Type B pancreatic cell (in vitro differentiated cells): ENCODE measurements around the gene EIF3I. TPM values are rescaled to one million over a fixed set of nuclear protein-coding genes. Genes with fewer than 3 reads are reported as not detected.
A peak's percentile ranks its signal among the peaks of the same experiment; 100 is the strongest.

Experiments used
- DNase-seq: peaks from one replicate; pipeline ENCODE4 v3.0.0; 2021; ENCODE audit warnings: mixed read lengths; ENCODE audit not compliant: unreplicated experiment; ENCODE audit errors: extremely low spot score
- H3K27ac Mint-ChIP-seq: 2 replicates; pipeline ENCODE4 v1.8.0; 2021; ENCODE audit warnings: mild to moderate bottlenecking, mixed read lengths
- H3K27me3 Mint-ChIP-seq: 2 replicates; pipeline ENCODE4 v1.8.0; 2021; ENCODE audit warnings: mixed read lengths
- H3K36me3 Mint-ChIP-seq: 2 replicates; pipeline ENCODE4 v1.8.0; 2021; ENCODE audit warnings: mixed read lengths
- H3K4me1 Mint-ChIP-seq: one replicate; pipeline ENCODE4 v1.8.0; 2021; ENCODE audit warnings: mixed read lengths; ENCODE audit not compliant: unreplicated experiment
- H3K4me3 Mint-ChIP-seq: 2 replicates; pipeline ENCODE4 v1.8.0; 2021; ENCODE audit warnings: mild to moderate bottlenecking, mixed read lengths
- H3K9me3 Mint-ChIP-seq: 2 replicates; pipeline ENCODE4 v1.8.0; 2021; ENCODE audit warnings: mixed read lengths
- CTCF ChIP-seq: fragments of 200-600 bp; sonication (generic); conservative IDR thresholded peaks from 2 replicates; pipeline ENCODE4 v1.5.0; 2021; ENCODE audit warnings: antibody characterized with exemption, mild to moderate bottlenecking
- total RNA-seq: library from RNA; stranded (reverse); gene quantifications from 2 replicates; pipeline ENCODE4 v1.2.1, GENCODE V29; 2021; ENCODE audit warnings: low replicate concordance

The EIF3I gene
- total RNA-seq, 1 donor from 2014 or later, result 179 TPM

DNA sequence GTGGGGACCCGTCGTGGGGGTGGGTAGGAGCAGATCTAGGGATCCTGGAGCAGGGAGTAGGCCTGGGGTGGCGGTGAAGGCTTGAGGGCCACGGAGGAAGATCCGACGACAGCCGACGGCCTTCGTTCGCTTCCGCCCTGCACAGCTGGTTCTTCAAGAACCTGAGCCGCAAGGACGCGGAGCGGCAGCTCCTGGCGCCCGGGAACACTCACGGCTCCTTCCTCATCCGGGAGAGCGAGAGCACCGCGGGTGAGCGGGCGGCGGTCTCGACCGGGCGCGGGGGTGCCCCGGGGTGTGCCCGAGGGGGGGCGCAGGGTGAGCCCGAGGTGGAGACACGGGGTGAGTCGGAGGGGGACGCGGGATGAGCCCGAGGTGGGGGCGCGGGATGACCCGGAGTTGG is 53.2 kb downstream of the EIF3I start:
- Mint-ChIP-seq H3K27ac (no peak overlapping the region), H3K4me3 (no peak overlapping the region)
- no peak for TF ChIP-seq CTCF

DNA sequence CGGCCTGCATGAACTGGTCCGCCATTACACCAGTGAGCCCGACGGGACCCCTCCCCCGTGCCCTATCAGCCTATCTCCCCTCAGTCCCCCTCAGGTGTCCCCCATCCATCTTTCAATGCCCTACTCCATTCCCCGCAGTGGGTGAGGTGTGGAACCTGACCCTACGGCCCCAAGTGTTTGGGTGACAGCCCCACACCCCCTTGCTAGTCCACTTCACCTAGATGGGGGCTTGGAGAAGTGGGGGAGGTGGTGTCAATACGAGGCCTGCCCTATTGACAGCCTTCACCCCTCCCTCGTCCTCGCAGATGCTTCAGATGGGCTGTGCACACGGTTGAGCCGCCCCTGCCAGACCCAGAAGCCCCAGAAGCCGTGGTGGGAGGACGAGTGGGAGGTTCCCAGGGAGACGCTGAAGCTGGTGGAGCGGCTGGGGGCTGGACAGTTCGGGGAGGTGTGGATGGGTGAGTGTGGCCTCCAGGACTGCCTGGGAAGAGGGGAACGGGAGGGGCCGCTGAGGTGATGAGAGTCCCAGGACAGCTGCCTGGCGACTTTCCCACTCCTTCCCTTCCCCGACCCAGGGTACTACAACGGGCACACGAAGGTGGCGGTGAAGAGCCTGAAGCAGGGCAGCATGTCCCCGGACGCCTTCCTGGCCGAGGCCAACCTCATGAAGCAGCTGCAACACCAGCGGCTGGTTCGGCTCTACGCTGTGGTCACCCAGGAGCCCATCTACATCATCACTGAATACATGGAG is 54.0 kb downstream of the EIF3I start:
- H3K27ac Mint-ChIP-seq, result no peak overlapping the region
- H3K36me3 Mint-ChIP-seq, result no peaks in the 10 kb centered on the region

More for the DNA sequence above, 53.2 kb downstream of the EIF3I start:
- H3K27me3 Mint-ChIP-seq, result peaks cover 13% of the 10 kb centered on the region
- H3K36me3 Mint-ChIP-seq, result no peaks in the 10 kb centered on the region
- DNase-seq, result peak; percentile 70
- peaks cover 19% of the 10 kb centered on the region for H3K4me1 Mint-ChIP-seq
- no peaks in the 10 kb centered on the region for H3K9me3 Mint-ChIP-seq

More for the DNA sequence above, 54.0 kb downstream of the EIF3I start:
- peaks cover 19% of the 10 kb centered on the region for H3K4me1 Mint-ChIP-seq
- no peak for DNase-seq
- H3K27me3 Mint-ChIP-seq, result peaks cover 13% of the 10 kb centered on the region
- no peak overlapping the region for H3K4me3 Mint-ChIP-seq
- no peaks in the 10 kb centered on the region for H3K9me3 Mint-ChIP-seq
- no peak for TF ChIP-seq CTCF

Other genes with a start within 250 kb of the EIF3I start
- 136 and 202 TPM in 2 replicates for gene KHDRBS1, start 208.5 kb upstream of the EIF3I start, total RNA-seq
- gene TMEM39B, start 149.5 kb upstream of the EIF3I start, total RNA-seq, result 17.2 and 23.3 TPM in 2 replicates
- 76.2 and 85.1 TPM in 2 replicates for gene KPNA6, start 114.4 kb upstream of the EIF3I start, total RNA-seq
- 54.0 and 60.4 TPM in 2 replicates for gene TXLNA, start 42.7 kb upstream of the EIF3I start, total RNA-seq
- gene CCDC28B, start 21.8 kb upstream of the EIF3I start, total RNA-seq, result 15.8 and 19.6 TPM in 2 replicates
- 4.3 and 4.7 TPM in 2 replicates for gene IQCC, start 16.7 kb upstream of the EIF3I start, total RNA-seq
- gene DCDC2B, start 13.3 kb upstream of the EIF3I start, total RNA-seq, result not detected in 2 replicates
- gene TMEM234, start 54 bp upstream of the EIF3I start, total RNA-seq, result 33.9 and 35.4 TPM in 2 replicates
- gene FAM167B, start 24.8 kb downstream of the EIF3I start, total RNA-seq, result 1.4 and 2.1 TPM in 2 replicates
- gene LCK, start 28.9 kb downstream of the EIF3I start, total RNA-seq, result not detected in 2 replicates
- 108 and 114 TPM in 2 replicates for gene HDAC1, start 69.7 kb downstream of the EIF3I start, total RNA-seq
- 247 and 465 TPM in 2 replicates for gene MARCKSL1, start 113.8 kb downstream of the EIF3I start, total RNA-seq
- gene FAM229A, start 140.1 kb downstream of the EIF3I start, total RNA-seq, result 4.7 and 8.7 TPM in 2 replicates
- gene TSSK3, start 140.1 kb downstream of the EIF3I start, total RNA-seq, result 2.1 and 3.8 TPM in 2 replicates
- gene BSDC1, start 172.0 kb downstream of the EIF3I start, total RNA-seq, result 66.5 and 71.3 TPM in 2 replicates
- gene ZBTB8B, start 242.7 kb downstream of the EIF3I start, total RNA-seq, result 0.74 and 1.9 TPM in 2 replicates